NB4 (cell line): ENCODE data around the gene TMCO6.
"Not testable (repeated sequence)": the region's sequence is repeated elsewhere in the genome, so short reads cannot be mapped to it uniquely, and the experiment has no call there.

Source experiments
- DNase-seq: peaks from one replicate; pipeline ENCODE4 v3.0.0; 2010; ENCODE audit warnings: low read depth
- H3K4me3 ChIP-seq: one replicate; pipeline ENCODE4 v1.5.1; 2011; ENCODE audit warnings: mild to moderate bottlenecking, low read depth, low read length, moderate library complexity
- CTCF ChIP-seq: IDR thresholded peaks from one replicate; pipeline ENCODE4 v1.5.1; 2012; ENCODE audit warnings: low read depth, low read length
- MAX ChIP-seq: IDR thresholded peaks from 2 replicates; pipeline ENCODE4 v1.6.1; 2011; ENCODE audit warnings: low read depth, low read length
- MYC ChIP-seq: IDR thresholded peaks from 2 replicates; pipeline ENCODE4 v1.6.1; 2011; ENCODE audit warnings: low read depth, low read length
- POLR2A ChIP-seq: IDR thresholded peaks from 2 replicates; pipeline ENCODE4 v1.6.1; 2011; ENCODE audit warnings: mild to moderate bottlenecking; ENCODE audit not compliant: insufficient read length; ENCODE audit errors: extremely low read depth

The TMCO6 gene

GRCh38 chr5:140605879-140606278, 33.4 kb upstream of the TMCO6 start:
- TF ChIP-seq MAX (no peak), POLR2A (no peak), MYC (no peak), CTCF (no peak)

GRCh38 chr5:140607031-140607430, 32.2 kb upstream of the TMCO6 start:
- no peak for TF ChIP-seq POLR2A
- no peak overlapping the region for H3K4me3 ChIP-seq
- DNase-seq, result peak; percentile 60

More at GRCh38 chr5:140605879-140606278, 33.4 kb upstream of the TMCO6 start:
- H3K4me3 ChIP-seq, result no peak overlapping the region
- no peak for DNase-seq

GRCh38 chr5:140608722-140609121, 30.5 kb upstream of the TMCO6 start:
- TF ChIP-seq MYC (no peak), MAX (no peak), CTCF (no peak), POLR2A (no peak)
- no peak overlapping the region for H3K4me3 ChIP-seq
- peak; percentile 48 for DNase-seq

- peak; percentile 81 for DNase-seq
- no peak for TF ChIP-seq POLR2A
- no peak for TF ChIP-seq MYC
- TF ChIP-seq CTCF, result no peak
- no peak for TF ChIP-seq MAX
- no peak overlapping the region for H3K4me3 ChIP-seq
These were observed 30.1 kb upstream of the TMCO6 start for GRCh38 chr5:140609126-140609525.

- TF ChIP-seq MYC (no peak), POLR2A (no peak), CTCF (no peak), MAX (no peak)
- H3K4me3 ChIP-seq, result no peak overlapping the region
- no peak for DNase-seq
These were observed 28.2 kb upstream of the TMCO6 start for GRCh38 chr5:140611020-140611521.

GRCh38 chr5:140622301-140622700, 16.9 kb upstream of the TMCO6 start:
- H3K4me3 ChIP-seq, result no peak overlapping the region
- no peak for DNase-seq
- no peak for TF ChIP-seq MYC
- TF ChIP-seq MAX, result no peak
- no peak for TF ChIP-seq CTCF
- TF ChIP-seq POLR2A, result no peak

- not testable (repeated sequence) for H3K4me3 ChIP-seq, DNase-seq
These were observed 16.2 kb upstream of the TMCO6 start for GRCh38 chr5:140623061-140623460.

- not testable (repeated sequence) for DNase-seq
These were observed 14.4 kb upstream of the TMCO6 start for GRCh38 chr5:140624886-140625285.

More at GRCh38 chr5:140624886-140625285, 14.4 kb upstream of the TMCO6 start:
- H3K4me3 ChIP-seq, result not testable (repeated sequence)
